OCI-LY7 (cell line): ENCODE data around the gene CHD5. TPM values are rescaled to one million over a fixed set of nuclear protein-coding genes. Genes with fewer than 3 reads are reported as not detected.

Experiments
- BruUV-seq: library from RNA; stranded (reverse); fragments of 400-500 nt; replicated peaks from 2 replicates; lab custom pipeline; 2021; lab: Mats Ljungman, UMichigan
- CTCF ChIA-PET: fragments of 300-600 bp; sonication (Branson Sonifier 250); formaldehyde crosslinking; loops from one replicate; lab custom pipeline; 2022; ENCODE audit warnings: antibody characterized with exemption; ENCODE audit not compliant: unreplicated experiment; lab: Charles Lee
- POLR2A ChIA-PET: fragments of 300-600 bp; sonication (Branson Sonifier 250); formaldehyde crosslinking; loops from one replicate; lab custom pipeline; 2022; ENCODE audit warnings: antibody characterized with exemption; lab: Charles Lee
- DNase-seq: peaks from one replicate; pipeline ENCODE4 v3.0.0-alpha.2; 2015; ENCODE audit warnings: low spot score
- H2AFZ ChIP-seq: fragments of 200-600 bp; sonication (generic), shearing (Covaris generic); 2 replicates; pipeline ENCODE4 v1.6.1; 2014; ENCODE audit warnings: mild to moderate bottlenecking, antibody characterized with exemption, low read length, moderate library complexity
- H3K27ac ChIP-seq: fragments of 200-600 bp; sonication (generic); 2 replicates; pipeline ENCODE4 v1.5.1; 2014; ENCODE audit warnings: mixed run types, low read depth, mild to moderate bottlenecking, moderate library complexity, low read length, inconsistent platforms; ENCODE audit not compliant: poor library complexity, severe bottlenecking
- H3K36me3 ChIP-seq: fragments of 200-600 bp; sonication (generic); 2 replicates; pipeline ENCODE4 v1.6.1; 2014; ENCODE audit warnings: mild to moderate bottlenecking, antibody characterized with exemption, low read length, moderate library complexity, mixed read lengths; ENCODE audit not compliant: insufficient read depth
- H3K4me1 ChIP-seq: fragments of 200-600 bp; sonication (generic); 2 replicates; pipeline ENCODE4 v1.5.1; 2014; ENCODE audit warnings: mild to moderate bottlenecking, low read length; ENCODE audit not compliant: insufficient read depth, poor library complexity, severe bottlenecking
- H3K4me2 ChIP-seq: fragments of 200-600 bp; sonication (generic); 2 replicates; pipeline ENCODE4 v1.6.1; 2014; ENCODE audit warnings: mild to moderate bottlenecking, low read length
- H3K4me3 ChIP-seq: fragments of 200-600 bp; sonication (generic); 2 replicates; pipeline ENCODE4 v1.5.1; 2014; ENCODE audit warnings: mild to moderate bottlenecking, low read depth, low read length; ENCODE audit not compliant: poor library complexity, severe bottlenecking
- H3K79me2 ChIP-seq: fragments of 200-600 bp; sonication (generic); 2 replicates; pipeline ENCODE4 v1.6.1; 2016; ENCODE audit warnings: low read depth, mild to moderate bottlenecking, low read length, moderate library complexity, mixed read lengths; ENCODE audit not compliant: insufficient read depth
- H3K9me2 ChIP-seq: fragments of 200-600 bp; sonication (generic); 2 replicates; pipeline ENCODE4 v1.6.1; 2016; ENCODE audit warnings: mild to moderate bottlenecking, low read length, mixed read lengths; ENCODE audit not compliant: insufficient read depth
- H3K9me3 ChIP-seq: fragments of 200-600 bp; sonication (generic); 2 replicates; pipeline ENCODE4 v1.6.1; 2014; ENCODE audit warnings: mild to moderate bottlenecking, mixed run types, low read length, mixed read lengths
- H4K20me1 ChIP-seq: fragments of 200-600 bp; sonication (generic); 2 replicates; pipeline ENCODE4 v1.6.1; 2014; ENCODE audit warnings: mild to moderate bottlenecking, antibody characterized with exemption, low read length, moderate library complexity, mixed read lengths; ENCODE audit not compliant: insufficient read depth
- CTCF ChIP-seq: fragments of 200-600 bp; sonication (generic); conservative IDR thresholded peaks from 2 replicates; pipeline ENCODE4 v1.5.1; 2014; ENCODE audit warnings: mild to moderate bottlenecking, antibody characterized with exemption, low read length, moderate library complexity, mixed read lengths
- EZH2phosphoT487 ChIP-seq: fragments of 200-600 bp; sonication (generic); IDR thresholded peaks from 2 replicates; pipeline ENCODE4 v1.6.1; 2018; ENCODE audit warnings: low read depth, borderline replicate concordance, mild to moderate bottlenecking, mixed run types, antibody characterized with exemption, low read length, moderate library complexity, mixed read lengths
- intact Hi-C: fragments of 100-400 bp; cut with micrococcal nuclease; formaldehyde crosslinking; loops from one replicate; pipeline ENCODE4 v1.10.0; 2022; ENCODE audit not compliant: unreplicated experiment
- total RNA-seq, 2 experiments: library from RNA; depleted of rRNA in 1 of 2; stranded (reverse); fragments of >200 nt in 1 of 2; shearing (Covaris generic) in 1 of 2; gene quantifications; 2 replicates each; pipeline ENCODE4 v1.2.3, GENCODE V29; 2014 to 2022

The CHD5 gene
- total RNA-seq, 2 experiments from 2014 or later: 0.19 to 0.38 TPM

- BruUV-seq: no TSS peak
- no peaks in the 10 kb centered on the region for H3K4me1 ChIP-seq
- no peak overlapping the region for H2AFZ ChIP-seq
- intact Hi-C loops: no loop called here
- no peak overlapping the region for H3K4me2 ChIP-seq
- H3K4me3 ChIP-seq: no peak overlapping the region
- ChIA-PET CTCF (no interaction called here), POLR2A (no interaction called here)
- no peak overlapping the region for H3K27ac ChIP-seq
- H3K9me2 ChIP-seq: no peaks in the 10 kb centered on the region
- no peak for DNase-seq
- TF ChIP-seq CTCF (no peak), EZH2phosphoT487 (no peak)
- H3K36me3 ChIP-seq: no peaks in the 10 kb centered on the region
- no peaks in the 10 kb centered on the region for H3K79me2 ChIP-seq
- H4K20me1 ChIP-seq: no peaks in the 10 kb centered on the region
- no peaks in the 10 kb centered on the region for H3K9me3 ChIP-seq
Observed at GRCh38 chr1:6140413-6140812, 39.7 kb downstream of the CHD5 start.

GRCh38 chr1:6137758-6138157, 42.4 kb downstream of the CHD5 start:
- ChIA-PET CTCF (interaction anchor here (0.6 kb wide), 1 partner anchor 1722 kb away, joined by 3 read pairs; no protein-coding TSS in a partner anchor), POLR2A (no interaction called here)
- DNase-seq: no peak
- Histone ChIP-seq H3K4me3 (no peak overlapping the region), H3K27ac (no peak overlapping the region), H4K20me1 (no peaks in the 10 kb centered on the region), H3K36me3 (no peaks in the 10 kb centered on the region), H3K9me2 (no peaks in the 10 kb centered on the region), H3K4me2 (no peak overlapping the region), H3K4me1 (no peaks in the 10 kb centered on the region), H3K79me2 (no peaks in the 10 kb centered on the region), H2AFZ (no peak overlapping the region), H3K9me3 (no peaks in the 10 kb centered on the region)
- TF ChIP-seq CTCF: no peak
- TF ChIP-seq EZH2phosphoT487: no peak
- no TSS peak for BruUV-seq
- intact Hi-C loops: no loop called here

- H3K79me2 ChIP-seq: no peaks in the 10 kb centered on the region
- CTCF ChIA-PET: interaction anchor here (0.6 kb wide), 1 partner anchor 1721 kb away, joined by 3 read pairs; no protein-coding TSS in a partner anchor
- BruUV-seq: no TSS peak
- no peak overlapping the region for H3K4me2 ChIP-seq
- H3K9me3 ChIP-seq: no peaks in the 10 kb centered on the region
- no peaks in the 10 kb centered on the region for H3K4me1 ChIP-seq
- intact Hi-C loops: no loop called here
- H3K27ac ChIP-seq: no peak overlapping the region
- POLR2A ChIA-PET: no interaction called here
- no peak for DNase-seq
- no peak for TF ChIP-seq EZH2phosphoT487
- no peak overlapping the region for H3K4me3 ChIP-seq
- no peaks in the 10 kb centered on the region for H4K20me1 ChIP-seq
- no peaks in the 10 kb centered on the region for H3K9me2 ChIP-seq
- H3K36me3 ChIP-seq: no peaks in the 10 kb centered on the region
- no peak overlapping the region for H2AFZ ChIP-seq
Observed at GRCh38 chr1:6136516-6137220, 43.5 kb downstream of the CHD5 start.
